ENCODE measurements around the gene CSRNP3.

The CSRNP3 gene

GRCh38 chr2:165666605-165667004, 197.1 kb downstream of the CSRNP3 start:
- no peaks in the 10 kb centered on the region for H3K9me3 ChIP-seq (ENCODE audit: low read length)
- TF ChIP-seq CTCF (IDR thresholded peaks at IDR 0.05; ENCODE audit: low read length) (no peak), EZH2 (IDR thresholded peaks at IDR 0.05; ENCODE audit: borderline replicate concordance, low read length) (no peak)
- no peaks in the 10 kb centered on the region for H4K20me1 ChIP-seq (ENCODE audit: insufficient read depth, low read length)
- no peak overlapping the region for H3K4me2 ChIP-seq (ENCODE audit: low read length)
- no peak overlapping the region for H3K9ac ChIP-seq (ENCODE audit: low read length)
- H3F3A ChIP-seq (ENCODE audit: insufficient read depth, low read length), result no peaks in the 10 kb centered on the region
- H3K27ac ChIP-seq (ENCODE audit: low read depth, low read length, poor library complexity, severe bottlenecking), result no peak overlapping the region
- H2AFZ ChIP-seq (ENCODE audit: low read length), result no peak overlapping the region
- no peaks in the 10 kb centered on the region for H3K36me3 ChIP-seq (ENCODE audit: insufficient read depth, low read length)
- no peak overlapping the region for H3K4me3 ChIP-seq (ENCODE audit: low read depth, low read length, poor library complexity, severe bottlenecking)
- H3K4me1 ChIP-seq (ENCODE audit: insufficient read depth, low read length, severe bottlenecking), result peaks cover 1% of the 10 kb centered on the region
- H3K9me2 ChIP-seq (ENCODE audit: low read depth, low read length), result no peaks in the 10 kb centered on the region
- H3K79me2 ChIP-seq (ENCODE audit: insufficient read depth, low read length), result no peaks in the 10 kb centered on the region
- H3K27me3 ChIP-seq (ENCODE audit: insufficient read depth, low read length), result no peaks in the 10 kb centered on the region

GRCh38 chr2:165667375-165667774, 197.9 kb downstream of the CSRNP3 start:
- no peak overlapping the region for H3K9ac ChIP-seq (ENCODE audit: low read length)
- TF ChIP-seq EZH2 (IDR thresholded peaks at IDR 0.05; ENCODE audit: borderline replicate concordance, low read length) (no peak), CTCF (IDR thresholded peaks at IDR 0.05; ENCODE audit: low read length) (no peak)
- H3K4me3 ChIP-seq (ENCODE audit: low read depth, low read length, poor library complexity, severe bottlenecking), result no peak overlapping the region
- H3K36me3 ChIP-seq (ENCODE audit: insufficient read depth, low read length), result no peaks in the 10 kb centered on the region
- no peak overlapping the region for H3K4me2 ChIP-seq (ENCODE audit: low read length)
- no peaks in the 10 kb centered on the region for H3K4me1 ChIP-seq (ENCODE audit: insufficient read depth, low read length, severe bottlenecking)
- H3K79me2 ChIP-seq (ENCODE audit: insufficient read depth, low read length), result no peaks in the 10 kb centered on the region
- no peaks in the 10 kb centered on the region for H3K9me3 ChIP-seq (ENCODE audit: low read length)
- H3F3A ChIP-seq (ENCODE audit: insufficient read depth, low read length), result no peaks in the 10 kb centered on the region
- H3K27ac ChIP-seq (ENCODE audit: low read depth, low read length, poor library complexity, severe bottlenecking), result no peak overlapping the region
- H3K27me3 ChIP-seq (ENCODE audit: insufficient read depth, low read length), result no peaks in the 10 kb centered on the region
- no peaks in the 10 kb centered on the region for H3K9me2 ChIP-seq (ENCODE audit: low read depth, low read length)
- no peak overlapping the region for H2AFZ ChIP-seq (ENCODE audit: low read length)
- H4K20me1 ChIP-seq (ENCODE audit: insufficient read depth, low read length), result no peaks in the 10 kb centered on the region

- no peaks in the 10 kb centered on the region for H3K4me1 ChIP-seq (ENCODE audit: insufficient read depth, low read length, severe bottlenecking)
- TF ChIP-seq CTCF (IDR thresholded peaks at IDR 0.05; ENCODE audit: low read length) (no peak), EZH2 (IDR thresholded peaks at IDR 0.05; ENCODE audit: borderline replicate concordance, low read length) (no peak)
- no peaks in the 10 kb centered on the region for H3K9me3 ChIP-seq (ENCODE audit: low read length)
- no peaks in the 10 kb centered on the region for H3K9me2 ChIP-seq (ENCODE audit: low read depth, low read length)
- no peak overlapping the region for H3K4me3 ChIP-seq (ENCODE audit: low read depth, low read length, poor library complexity, severe bottlenecking)
- H3F3A ChIP-seq (ENCODE audit: insufficient read depth, low read length), result no peaks in the 10 kb centered on the region
- H4K20me1 ChIP-seq (ENCODE audit: insufficient read depth, low read length), result no peaks in the 10 kb centered on the region
- H3K27me3 ChIP-seq (ENCODE audit: insufficient read depth, low read length), result no peaks in the 10 kb centered on the region
- no peak overlapping the region for H3K4me2 ChIP-seq (ENCODE audit: low read length)
- no peak overlapping the region for H3K9ac ChIP-seq (ENCODE audit: low read length)
- no peak overlapping the region for H3K27ac ChIP-seq (ENCODE audit: low read depth, low read length, poor library complexity, severe bottlenecking)
- no peaks in the 10 kb centered on the region for H3K79me2 ChIP-seq (ENCODE audit: insufficient read depth, low read length)
- no peaks in the 10 kb centered on the region for H3K36me3 ChIP-seq (ENCODE audit: insufficient read depth, low read length)
- no peak overlapping the region for H2AFZ ChIP-seq (ENCODE audit: low read length)
These were observed 205.3 kb downstream of the CSRNP3 start for GRCh38 chr2:165674780-165675179.

Measured in OCI-LY1 (cell line).